Coronary artery (tissue), 2 donors: ENCODE measurements around the gene KCNG4.
"Not testable (repeated sequence)": the region's sequence is repeated elsewhere in the genome, so short reads cannot be mapped to it uniquely, and the experiment has no call there.

Experiments used
- DNase-seq: peaks from one replicate; pipeline ENCODE4 v3.0.0-alpha.2; 2017; ENCODE audit warnings: low spot score
- H3K27ac ChIP-seq, 2 donors: fragments of 200-600 bp; sonication (generic); one replicate each; pipeline ENCODE4 v1.5.1; 2016 to 2019
- H3K4me3 ChIP-seq: fragments of 200-600 bp; sonication (generic); 2 replicates; pipeline ENCODE4 v1.5.1; 2016; ENCODE audit warnings: mild to moderate bottlenecking, moderate library complexity
- TF ChIP-seq, protein P1 (sequence below): fragments of 200-600 bp; sonication (generic); IDR thresholded peaks from one replicate; pipeline ENCODE4 v1.5.1; 2019; ENCODE audit warnings: antibody characterized with exemption

Gene KCNG4

DNA sequence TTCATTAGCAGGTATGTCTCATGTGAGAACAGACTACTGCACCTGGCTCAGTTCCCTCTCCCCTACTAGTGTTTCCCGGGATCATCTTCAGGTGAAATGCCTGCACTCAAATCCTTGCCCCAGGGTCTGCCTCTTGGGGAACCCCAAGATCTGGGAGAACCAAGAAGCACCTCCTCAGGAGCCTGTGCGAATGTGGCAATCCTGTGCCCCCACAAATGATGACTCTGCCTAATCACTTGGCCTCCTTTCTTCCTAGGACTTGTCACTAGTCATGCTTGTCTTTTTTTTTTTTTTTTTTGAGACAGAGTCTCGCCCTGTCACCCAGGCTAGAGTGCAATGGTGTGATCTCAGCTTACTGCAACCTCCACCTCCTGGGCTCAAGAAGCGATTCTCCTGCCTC lies 27.2 kb downstream of the KCNG4 start:
- TF ChIP-seq, protein P1, sequence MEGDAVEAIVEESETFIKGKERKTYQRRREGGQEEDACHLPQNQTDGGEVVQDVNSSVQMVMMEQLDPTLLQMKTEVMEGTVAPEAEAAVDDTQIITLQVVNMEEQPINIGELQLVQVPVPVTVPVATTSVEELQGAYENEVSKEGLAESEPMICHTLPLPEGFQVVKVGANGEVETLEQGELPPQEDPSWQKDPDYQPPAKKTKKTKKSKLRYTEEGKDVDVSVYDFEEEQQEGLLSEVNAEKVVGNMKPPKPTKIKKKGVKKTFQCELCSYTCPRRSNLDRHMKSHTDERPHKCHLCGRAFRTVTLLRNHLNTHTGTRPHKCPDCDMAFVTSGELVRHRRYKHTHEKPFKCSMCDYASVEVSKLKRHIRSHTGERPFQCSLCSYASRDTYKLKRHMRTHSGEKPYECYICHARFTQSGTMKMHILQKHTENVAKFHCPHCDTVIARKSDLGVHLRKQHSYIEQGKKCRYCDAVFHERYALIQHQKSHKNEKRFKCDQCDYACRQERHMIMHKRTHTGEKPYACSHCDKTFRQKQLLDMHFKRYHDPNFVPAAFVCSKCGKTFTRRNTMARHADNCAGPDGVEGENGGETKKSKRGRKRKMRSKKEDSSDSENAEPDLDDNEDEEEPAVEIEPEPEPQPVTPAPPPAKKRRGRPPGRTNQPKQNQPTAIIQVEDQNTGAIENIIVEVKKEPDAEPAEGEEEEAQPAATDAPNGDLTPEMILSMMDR, result no peak
- H3K27ac ChIP-seq, result no peak overlapping the region
- no peak for DNase-seq
- H3K4me3 ChIP-seq, result no peak overlapping the region

DNA sequence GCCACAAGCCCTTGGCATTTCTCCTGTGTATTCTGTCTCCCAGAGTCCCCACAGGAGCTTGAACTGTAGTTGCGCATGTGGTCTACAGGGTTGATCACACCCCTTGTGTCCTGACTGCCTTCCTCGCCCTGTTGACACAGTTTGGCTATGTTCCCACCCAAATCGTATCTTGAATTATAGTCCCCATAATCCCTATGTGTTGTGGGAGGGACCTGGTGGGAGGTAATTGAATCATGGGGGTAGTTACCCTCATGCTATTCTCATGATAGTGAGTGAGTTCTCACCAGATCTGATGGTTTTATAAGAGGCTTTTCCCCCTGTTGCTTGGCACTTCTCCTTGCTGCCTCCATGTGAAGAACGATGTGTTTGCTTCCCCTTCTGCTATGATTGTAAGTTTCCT lies 27.7 kb downstream of the KCNG4 start:
- TF ChIP-seq, protein P1, result no peak
- DNase-seq, result no peak
- Histone ChIP-seq H3K4me3 (no peak overlapping the region), H3K27ac (no peak overlapping the region)

DNA sequence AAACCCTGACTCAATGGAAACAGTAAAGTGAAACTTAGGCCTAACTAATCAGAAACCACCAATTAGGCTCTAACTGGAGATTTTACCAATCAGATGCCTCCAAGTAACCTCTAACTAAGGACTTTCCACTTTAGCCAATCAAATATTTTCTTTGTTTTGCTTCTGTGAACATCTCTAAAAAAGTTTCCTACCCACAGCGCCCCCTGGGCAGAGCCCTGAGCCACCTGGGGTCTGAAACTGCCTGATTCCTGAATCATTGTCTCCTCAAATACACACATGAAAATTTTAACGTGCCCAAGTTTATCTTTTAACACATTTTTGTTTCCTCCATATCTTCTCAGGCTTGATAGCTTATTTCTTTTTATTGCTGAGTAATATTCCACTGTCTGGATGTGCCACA lies 29.8 kb downstream of the KCNG4 start:
- H3K27ac ChIP-seq, result no peak overlapping the region
- TF ChIP-seq, protein P1, result no peak
- no peak overlapping the region for H3K4me3 ChIP-seq
- DNase-seq, result no peak

DNA sequence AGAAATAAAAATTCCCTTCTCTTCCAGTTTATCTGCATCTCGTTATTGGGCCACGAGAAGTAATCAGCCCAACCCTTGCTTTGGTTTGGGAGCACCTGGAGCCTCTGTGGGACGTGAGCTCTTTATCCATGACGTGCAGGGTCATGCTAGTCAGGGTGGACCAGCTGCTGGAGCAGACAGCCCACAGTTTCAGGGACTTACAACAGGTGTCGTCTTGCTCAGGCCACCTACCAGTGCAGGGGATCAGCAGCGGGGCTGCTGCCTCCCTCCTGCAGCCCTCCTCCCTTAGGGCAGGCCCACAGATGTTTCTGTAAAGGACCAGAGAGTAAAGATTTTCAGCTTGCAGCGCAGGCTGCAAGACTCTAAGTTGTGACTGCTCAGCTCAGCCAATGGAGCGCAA lies 31.9 kb downstream of the KCNG4 start:
- no peak for DNase-seq
- TF ChIP-seq, protein P1, result no peak

DNA sequence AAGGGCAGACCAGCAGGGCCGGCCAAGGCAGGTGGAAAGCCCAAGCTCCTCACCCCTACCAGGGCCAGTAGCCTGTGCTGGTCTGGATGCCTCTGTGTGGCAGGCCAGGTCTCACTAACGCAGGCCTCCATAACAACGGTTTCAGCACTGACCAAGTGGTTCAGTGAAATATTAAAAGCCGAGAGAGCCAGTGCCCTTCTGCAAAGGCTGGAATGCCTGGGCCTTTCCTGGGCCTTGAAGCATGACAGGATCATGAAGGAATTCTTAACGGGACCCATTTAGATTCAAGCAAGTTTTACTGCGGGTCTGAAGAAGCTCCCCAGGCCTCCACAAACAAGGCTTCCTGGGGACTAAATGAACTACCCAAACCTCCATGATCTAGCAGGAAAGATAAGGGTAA lies 32.6 kb downstream of the KCNG4 start:
- no peak overlapping the region for H3K4me3 ChIP-seq
- DNase-seq, result no peak
- TF ChIP-seq, protein P1, result no peak

More for the DNA sequence above, 31.9 kb downstream of the KCNG4 start:
- no peak overlapping the region for H3K4me3 ChIP-seq
- H3K27ac ChIP-seq, result no peak overlapping the region

DNA sequence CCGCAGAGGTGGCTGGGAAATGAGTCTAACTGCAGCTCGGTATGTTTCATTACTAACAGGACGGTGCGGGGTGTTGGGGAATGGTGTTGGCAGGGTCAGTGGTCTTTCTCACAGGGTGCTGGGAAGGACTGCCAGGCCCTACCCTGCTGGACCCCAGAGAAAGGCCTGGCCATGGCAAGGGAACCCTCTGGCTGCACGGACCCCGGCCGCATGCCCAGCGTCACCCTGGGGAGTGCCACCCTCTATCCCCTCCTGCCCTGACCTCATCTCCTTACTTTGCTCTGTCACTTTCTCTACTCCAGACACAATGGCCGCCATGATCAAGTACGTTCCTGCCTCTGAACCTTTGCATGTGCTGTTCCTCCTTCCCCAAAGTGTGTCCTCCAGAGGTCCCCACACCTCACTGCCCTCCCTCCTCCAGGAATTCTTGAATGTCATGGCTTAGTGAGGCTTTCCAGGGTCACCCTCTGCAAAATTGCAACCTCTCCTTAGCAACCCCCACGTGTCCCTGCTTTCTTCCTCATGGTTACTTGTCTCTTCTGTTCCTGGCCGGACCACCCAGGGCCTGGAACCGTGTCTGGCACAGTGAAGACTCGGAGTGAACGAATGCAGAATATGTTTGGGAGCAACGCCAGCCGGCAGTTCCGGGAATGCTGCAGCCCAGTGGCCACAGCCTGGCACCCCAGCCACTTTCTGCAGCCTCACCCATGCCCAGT lies 33.7 kb downstream of the KCNG4 start:
- H3K4me3 ChIP-seq, result no peak overlapping the region
- no peak for DNase-seq
- TF ChIP-seq, protein P1, result no peak
- H3K27ac ChIP-seq, result no peak overlapping the region

More for the DNA sequence above, 32.6 kb downstream of the KCNG4 start:
- H3K27ac ChIP-seq, result no peak overlapping the region

DNA sequence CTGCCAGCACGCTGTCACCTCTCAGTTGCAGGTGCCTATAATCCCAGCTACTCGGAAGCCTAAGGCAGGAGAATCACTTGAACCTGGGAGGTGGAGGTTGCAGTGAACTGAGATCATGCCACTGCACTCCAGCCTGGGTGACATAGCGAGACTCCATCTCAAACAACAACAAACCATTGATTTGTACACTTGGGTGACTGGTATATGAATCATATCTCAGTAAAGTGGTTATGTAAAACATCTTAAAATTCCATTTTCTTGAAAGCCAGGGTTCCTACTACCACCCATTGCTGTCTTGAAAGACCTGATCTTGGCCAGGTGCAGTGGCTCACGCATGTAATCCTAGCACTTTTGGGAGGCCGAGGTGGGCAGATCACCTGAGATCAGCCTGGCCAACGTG lies 34.7 kb downstream of the KCNG4 start:
- not testable (repeated sequence) for DNase-seq, H3K27ac ChIP-seq, H3K4me3 ChIP-seq

DNA sequence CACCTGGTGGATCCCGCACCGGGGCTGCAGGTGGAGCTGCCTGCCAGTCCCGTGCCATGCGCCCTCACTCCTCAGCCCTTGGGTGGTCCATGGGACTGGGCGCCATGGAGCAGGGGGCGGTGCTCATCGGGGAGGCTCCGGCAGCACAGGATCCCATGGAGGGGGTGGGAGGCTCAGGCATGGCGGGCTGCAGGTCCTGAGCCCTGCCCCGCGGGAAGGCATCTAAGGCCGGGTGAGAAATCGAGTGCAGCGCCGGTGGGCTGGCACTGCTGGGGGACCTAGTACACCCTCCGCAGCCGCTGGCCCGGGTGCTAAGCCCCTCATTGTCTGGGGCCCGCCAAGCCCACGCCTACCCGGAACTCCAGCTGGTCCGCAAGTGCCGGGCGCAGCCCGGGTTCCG lies 35.3 kb downstream of the KCNG4 start:
- not testable (repeated sequence) for DNase-seq, H3K27ac ChIP-seq, H3K4me3 ChIP-seq
